ENCODE results near the gene CYP20A1. TPM values are rescaled to one million over a fixed set of nuclear protein-coding genes. Genes with fewer than 3 reads are reported as not detected.
A peak's percentile ranks its signal among the peaks of the same experiment; 100 is the strongest.

Gene CYP20A1
- total and polyA plus RNA-seq, 9 of the 15 experiments (the other 6 are each of a cell fraction or from before 2014, with no cell fraction given): 10.3 to 31.7 (median 12.4) TPM

GRCh38 chr2:203238704-203239526, at the start of gene CYP20A1 (continued):
- TF ChIP-seq RCOR1 (IDR thresholded peaks at IDR 0.05; ENCODE audit: borderline replicate concordance in 1 of 2, low read depth in 2 of 2, low read length in 2 of 2) (peak in 1 of 2 experiments; percentile 43; a peak in 1 of 4 replicates), ZNF77 (CRISPR knock-in tag; IDR thresholded peaks at IDR 0.05) (no peak), TAF1 (IDR thresholded peaks at IDR 0.05; ENCODE audit: control insufficient read depth, extremely low read depth, insufficient read depth, low read length, severe bottlenecking) (peak; percentile 54), POLR2G (IDR thresholded peaks at IDR 0.05; ENCODE audit: low read depth, low read length) (peak; percentile 98), USF1 (CRISPR knock-in tag; IDR thresholded peaks at IDR 0.05) (peak; percentile 96), NFE2 (IDR thresholded peaks at IDR 0.05; ENCODE audit: low read depth) (no peak), ZBTB34 (CRISPR knock-in tag; IDR thresholded peaks at IDR 0.05) (no peak), CBFB (CRISPR knock-in tag; IDR thresholded peaks at IDR 0.05) (0 out of 2 replicates have a peak, but pooled peaks have one; percentile 33), PHF21A (IDR thresholded peaks at IDR 0.05; ENCODE audit: borderline replicate concordance, low read depth) (no peak), SRSF3 (IDR thresholded peaks at IDR 0.05; ENCODE audit: insufficient read depth, low read length) (no peak), CHD1 (IDR thresholded peaks at IDR 0.05; ENCODE audit: low read length) (no peak), ZNF280B (CRISPR knock-in tag; IDR thresholded peaks at IDR 0.05) (no peak), RBM25 (IDR thresholded peaks at IDR 0.05; ENCODE audit: low read depth, low read length, severe bottlenecking) (peak; percentile 68), TAF9B (IDR thresholded peaks at IDR 0.05; ENCODE audit: partially characterized antibody) (peak; percentile 70), ZNF354B (CRISPR knock-in tag; IDR thresholded peaks at IDR 0.05) (no peak), FOXP1 (CRISPR knock-in tag; IDR thresholded peaks at IDR 0.05) (no peak), KLF1 (tag; IDR thresholded peaks at IDR 0.05) (peak; percentile 53; the same call in 1 of the 2 replicates), MXD1 (CRISPR knock-in tag; IDR thresholded peaks at IDR 0.05; ENCODE audit: borderline replicate concordance, poor library complexity, severe bottlenecking) (no peak), WHSC1 (IDR thresholded peaks at IDR 0.05; ENCODE audit: low read length) (no peak), SRF (CRISPR knock-in tag; IDR thresholded peaks at IDR 0.05) (peak in 1 of 2 experiments; percentile 83; a peak in 2 of 4 replicates), ZNF449 (CRISPR knock-in tag; IDR thresholded peaks at IDR 0.05) (no peak), KDM4B (IDR thresholded peaks at IDR 0.05; ENCODE audit: borderline replicate concordance in 2 of 2, low read depth in 1 of 2) (no peak)

All from K562 (cell line).